GM21717 (cell line): Measurements from ENCODE around the gene MGAM2.

Experiments
- ATAC-seq: cut with Tn5 transposase; IDR thresholded peaks from one replicate; pipeline ENCODE4 v1.9.1; 2021; ENCODE audit warnings: mild to moderate bottlenecking, moderate library complexity; ENCODE audit not compliant: unreplicated experiment

The MGAM2 gene

DNA sequence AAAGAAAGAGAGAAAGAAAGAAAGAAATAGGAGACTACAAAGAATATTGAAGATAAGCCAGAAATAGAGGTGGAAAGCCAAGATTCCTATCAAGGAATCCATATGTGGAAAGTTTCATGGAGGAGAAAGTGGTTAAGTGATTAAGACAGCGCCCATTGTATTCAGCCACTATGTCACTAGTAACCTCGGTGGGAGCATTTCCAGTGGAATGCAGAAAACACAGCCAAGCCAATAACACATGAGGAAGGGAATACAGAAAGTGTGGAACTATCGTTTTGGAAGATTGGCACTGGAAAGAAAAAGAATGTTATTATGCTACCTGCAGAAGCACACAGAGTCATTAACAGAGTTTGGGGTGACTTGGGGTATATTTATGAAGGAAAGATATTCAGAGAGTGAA, 2.7 kb downstream of the MGAM2 start:
- ATAC-seq = no peak

DNA sequence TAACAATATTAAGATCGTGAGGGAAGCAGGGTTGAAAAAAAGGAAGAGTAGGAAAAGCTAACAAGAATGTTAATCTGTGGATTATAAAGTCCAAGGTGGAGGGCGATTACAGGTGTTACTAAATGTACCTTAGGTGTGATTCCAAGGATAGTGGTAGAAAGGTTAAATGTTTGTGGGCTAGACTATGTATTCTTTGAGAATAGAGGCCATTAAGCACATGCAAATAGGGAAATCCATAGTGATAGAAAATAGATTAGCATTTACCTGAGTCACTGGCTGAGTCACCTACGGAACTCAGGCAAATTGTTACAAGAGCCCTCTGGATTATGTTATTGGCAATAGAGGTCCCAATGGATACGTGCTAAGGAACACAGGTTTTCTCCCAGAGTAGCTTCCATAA, 9.0 kb downstream of the MGAM2 start:
- ATAC-seq = no peak

DNA sequence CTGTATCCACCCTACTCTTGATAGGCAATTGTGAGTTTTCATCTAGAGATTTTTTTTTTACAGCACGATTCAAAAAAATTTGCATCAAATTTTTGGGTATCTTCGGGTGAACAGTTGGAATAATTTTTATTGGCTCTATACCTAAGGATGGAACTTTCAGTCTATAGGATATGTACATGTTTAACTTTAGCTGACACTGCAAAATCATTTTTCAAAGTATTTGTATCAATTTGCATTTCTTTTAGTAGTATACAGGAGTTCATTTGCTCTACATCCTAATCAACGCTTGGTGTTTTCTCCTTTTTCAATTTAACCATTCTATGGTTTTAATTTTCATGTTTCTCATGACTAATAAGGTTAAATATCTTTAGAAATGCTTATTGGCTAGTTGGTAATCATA, 11.7 kb downstream of the MGAM2 start:
- ATAC-seq = no peak

DNA sequence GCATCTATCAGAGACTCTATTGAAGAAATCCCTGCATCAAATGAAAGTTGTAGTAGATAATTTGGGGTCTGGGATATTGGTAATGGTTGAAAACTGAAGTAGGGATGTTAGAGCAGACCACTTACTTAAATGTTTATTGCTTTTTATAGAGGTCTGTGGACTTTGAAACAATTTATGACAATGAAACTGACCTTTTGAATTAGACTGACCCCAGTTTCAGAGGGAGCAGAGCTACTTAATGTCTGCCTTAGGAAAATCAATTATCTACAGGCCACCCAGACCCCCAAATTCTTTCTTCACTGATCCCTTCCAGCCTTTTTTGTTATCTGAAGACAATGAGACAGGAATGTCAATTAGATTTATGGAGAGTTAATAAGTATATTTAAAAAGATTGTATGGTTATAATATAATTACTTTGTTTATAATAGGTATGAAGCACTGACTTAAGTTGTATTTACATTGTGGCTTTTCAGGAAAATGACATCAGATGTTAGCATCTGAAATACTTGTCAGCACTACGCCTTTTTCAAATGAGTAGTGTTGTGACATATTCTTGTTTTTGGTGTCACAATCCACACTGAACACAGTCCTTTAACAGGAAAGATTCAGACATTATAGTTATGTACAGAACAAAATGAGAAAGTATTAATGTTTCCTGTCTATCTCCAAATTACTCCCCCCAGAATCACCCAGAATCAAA, 13.9 kb downstream of the MGAM2 start:
- no peak for ATAC-seq

DNA sequence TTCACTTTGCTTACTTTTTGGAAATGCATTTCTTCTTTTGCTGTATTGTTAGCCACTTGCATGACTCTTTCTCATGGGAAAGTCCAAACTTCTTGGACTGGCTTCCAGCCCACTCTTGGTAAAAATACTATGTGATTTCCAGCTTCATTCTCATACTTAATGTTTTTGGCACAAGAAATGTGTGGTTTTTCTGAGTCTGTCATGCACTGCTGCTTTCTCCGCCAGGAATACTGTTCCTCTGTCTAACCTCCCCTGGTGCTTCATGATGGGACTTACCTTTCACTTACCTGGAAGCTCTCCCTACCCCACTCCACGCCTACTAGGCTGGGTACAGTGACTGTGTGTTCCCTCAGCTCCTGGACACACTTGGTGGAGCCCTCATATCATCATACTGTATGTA, 18.7 kb downstream of the MGAM2 start:
- ATAC-seq = no peak

DNA sequence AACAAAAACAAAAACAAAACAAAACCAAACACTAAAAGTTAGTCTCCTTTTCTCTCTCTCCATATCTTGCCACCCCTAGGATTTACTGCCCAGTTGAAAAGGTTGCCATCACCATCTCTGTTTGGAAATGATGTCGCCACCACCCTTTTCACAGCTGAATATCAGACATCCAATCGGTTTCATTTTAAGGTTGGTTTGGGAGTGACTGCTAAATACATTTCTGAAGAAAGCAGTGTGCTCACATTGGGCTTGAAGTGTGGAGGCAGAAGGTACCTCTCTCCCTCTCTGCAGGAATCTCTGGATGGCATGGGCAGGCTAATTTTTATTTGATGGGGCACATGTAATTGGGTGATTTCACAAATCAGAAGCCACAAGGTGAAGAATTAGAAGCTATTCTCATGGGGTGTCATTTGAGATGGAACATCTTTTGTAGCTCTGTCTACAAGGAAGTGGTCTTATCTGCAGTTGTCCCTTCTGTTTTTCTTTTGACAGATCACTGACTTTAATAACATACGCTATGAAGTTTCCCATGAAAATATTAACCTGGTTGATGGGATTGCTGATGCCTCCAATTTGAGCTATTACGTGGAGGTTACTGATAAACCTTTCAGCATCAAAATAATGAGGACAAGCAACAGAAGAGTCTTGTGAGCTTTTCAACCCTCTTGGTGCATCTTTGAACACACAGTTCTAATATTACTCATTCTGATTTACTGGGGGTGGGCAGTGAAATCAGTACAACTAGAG, 20.1 kb downstream of the MGAM2 start:
- ATAC-seq = no peak

DNA sequence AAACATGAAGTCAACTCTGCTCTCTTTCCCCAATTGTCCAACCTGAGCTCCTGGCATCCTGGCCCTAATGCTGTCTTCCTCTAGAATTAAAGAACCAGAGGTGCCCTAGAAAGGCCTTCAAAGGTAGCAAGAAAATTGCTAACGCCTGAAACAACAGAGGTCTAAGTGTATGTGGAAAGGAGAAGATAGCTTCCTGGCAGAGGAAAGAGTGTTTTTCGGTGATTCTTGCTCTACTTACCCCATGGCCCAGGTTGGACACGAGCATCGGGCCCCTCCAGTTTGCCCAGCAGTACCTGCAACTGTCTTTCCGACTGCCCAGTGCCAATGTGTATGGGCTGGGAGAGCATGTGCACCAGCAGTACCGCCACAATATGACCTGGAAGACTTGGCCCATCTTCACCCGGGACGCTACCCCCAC, 22.2 kb downstream of the MGAM2 start:
- no peak for ATAC-seq

DNA sequence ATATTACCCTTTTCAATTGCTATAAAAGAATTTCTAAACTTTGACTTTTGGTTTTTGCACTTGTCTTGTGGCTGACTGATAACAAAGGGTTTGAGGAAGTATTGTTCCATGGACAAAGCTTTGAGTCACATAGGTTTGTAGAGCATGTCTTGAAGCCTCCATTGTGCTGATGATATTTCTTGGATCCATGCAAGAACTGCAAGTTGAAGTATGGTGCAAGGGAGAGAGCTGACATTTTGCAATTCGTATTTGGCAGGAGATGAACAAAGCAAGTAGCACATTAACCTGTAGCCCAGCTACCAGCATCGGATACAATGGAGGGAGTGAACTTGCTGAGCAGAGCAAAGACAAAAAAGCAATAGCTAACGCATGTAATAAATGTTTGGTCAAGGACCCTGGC, 23.4 kb downstream of the MGAM2 start:
- ATAC-seq = no peak

DNA sequence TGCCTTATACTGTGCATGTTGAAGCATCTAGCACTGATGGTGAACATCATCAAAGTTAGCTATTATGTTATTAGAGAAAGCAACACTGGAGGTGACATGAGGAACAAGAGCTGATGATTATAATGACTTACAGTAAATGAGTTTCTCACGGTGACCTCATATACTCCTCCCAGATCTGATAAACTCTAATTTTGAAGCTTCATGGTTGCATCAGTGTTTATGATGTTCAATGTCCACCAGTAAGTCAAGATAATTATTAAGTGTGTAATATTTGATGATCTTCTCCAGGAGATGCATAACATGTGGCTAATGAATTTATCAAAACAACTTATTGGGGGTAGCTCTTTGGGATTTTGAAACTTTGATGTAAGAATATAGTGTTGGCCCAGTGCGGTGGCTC, 27.5 kb downstream of the MGAM2 start:
- ATAC-seq = no peak

DNA sequence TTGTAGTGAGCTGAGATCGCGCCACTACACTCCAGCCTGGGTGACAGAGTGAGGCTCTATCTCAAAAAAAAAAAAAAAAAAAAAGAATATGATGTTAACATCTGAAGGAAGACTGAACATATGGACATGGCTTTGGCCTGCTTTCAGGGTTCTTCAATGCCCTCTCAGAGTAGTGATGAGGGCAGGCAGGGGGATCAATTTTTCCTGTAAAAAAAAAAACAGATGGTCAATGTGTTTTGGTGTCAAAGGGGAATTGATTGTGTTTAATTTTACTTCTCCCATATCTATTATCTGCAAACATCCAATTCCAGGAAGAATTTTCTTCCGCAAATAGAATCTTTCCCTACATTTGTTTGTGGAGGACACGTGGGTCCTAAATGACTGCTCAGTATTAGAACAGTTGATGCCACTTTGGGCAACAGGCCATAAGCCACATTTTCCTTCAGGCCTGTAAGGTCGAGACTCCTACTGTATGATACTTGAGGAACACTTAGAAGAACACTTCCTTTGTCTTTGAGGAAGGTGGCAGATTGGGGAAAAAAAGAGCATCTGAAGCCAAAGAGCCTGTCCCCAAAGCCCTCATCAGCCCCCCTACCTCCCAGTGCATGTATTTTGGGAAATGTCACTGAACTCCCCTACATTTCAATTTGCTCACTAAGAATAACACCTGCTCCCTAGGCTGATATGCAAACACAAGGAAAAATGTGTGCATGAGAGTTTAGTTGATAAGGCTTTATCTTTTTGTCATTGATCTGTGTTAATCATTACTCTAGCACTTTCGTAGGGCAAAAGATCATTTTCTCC, 28.3 kb downstream of the MGAM2 start:
- no peak for ATAC-seq

DNA sequence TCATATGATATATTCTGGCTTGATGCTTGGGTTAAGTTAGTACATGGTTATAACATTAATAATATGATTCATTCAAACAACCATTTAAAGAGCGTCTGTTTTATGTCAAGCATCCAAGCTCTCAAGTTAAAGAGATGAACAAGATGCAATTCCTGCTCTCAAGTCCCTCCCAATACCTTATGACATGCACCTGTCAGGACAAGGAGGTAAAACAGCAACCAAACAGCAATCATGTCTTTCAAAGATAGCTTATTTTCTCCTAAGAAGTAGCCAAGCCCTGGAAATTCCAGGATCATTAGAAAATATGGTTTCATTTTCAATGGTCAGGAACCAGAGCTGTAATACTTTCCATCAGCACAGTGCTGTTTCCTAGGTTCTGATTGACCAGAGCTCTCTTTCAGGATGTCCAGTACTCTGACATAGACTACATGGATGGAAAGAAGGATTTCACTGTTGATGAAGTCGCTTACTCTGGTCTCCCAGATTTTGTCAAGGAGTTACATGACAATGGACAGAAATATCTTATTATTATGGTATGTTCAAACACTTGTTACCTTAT, 29.0 kb downstream of the MGAM2 start:
- no peak for ATAC-seq

DNA sequence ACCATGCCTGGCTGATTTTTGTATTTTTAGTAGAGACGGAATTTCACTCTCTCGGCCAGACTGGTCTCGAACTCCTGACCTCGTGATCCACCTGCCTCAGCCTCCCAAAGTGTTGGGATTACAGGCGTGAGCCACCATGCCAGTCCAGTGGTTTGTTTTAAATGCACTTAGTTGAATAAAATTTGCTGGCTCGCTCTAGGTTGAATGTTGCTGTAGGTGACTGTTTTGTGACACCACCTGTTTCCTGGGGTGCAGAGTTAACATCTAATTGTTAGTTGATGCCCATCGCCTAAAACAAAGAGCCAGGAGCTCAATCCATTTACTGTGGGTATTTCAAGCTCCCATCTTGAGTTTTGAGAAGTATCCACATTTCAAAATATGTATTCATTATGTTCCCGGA, 31.2 kb downstream of the MGAM2 start:
- ATAC-seq = no peak

DNA sequence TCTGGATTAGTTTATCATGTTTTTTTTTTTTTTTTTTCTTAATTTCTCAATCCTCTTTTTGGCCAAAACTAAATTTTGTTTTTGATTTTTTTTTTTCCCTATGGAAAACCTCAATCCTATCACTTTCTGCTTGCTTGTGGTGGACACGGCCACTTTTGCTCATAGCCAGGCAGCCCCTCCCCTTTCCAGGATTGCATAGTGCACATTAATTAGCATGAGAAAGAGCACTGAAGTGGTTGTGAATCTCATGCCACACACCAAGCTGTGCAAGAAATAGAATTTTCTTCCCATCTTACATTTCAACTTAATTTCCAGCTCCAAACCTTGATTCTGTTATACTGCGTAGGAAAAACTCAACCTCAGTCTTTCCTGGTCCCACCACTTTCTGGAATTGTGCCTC, 34.6 kb downstream of the MGAM2 start:
- no peak for ATAC-seq

DNA sequence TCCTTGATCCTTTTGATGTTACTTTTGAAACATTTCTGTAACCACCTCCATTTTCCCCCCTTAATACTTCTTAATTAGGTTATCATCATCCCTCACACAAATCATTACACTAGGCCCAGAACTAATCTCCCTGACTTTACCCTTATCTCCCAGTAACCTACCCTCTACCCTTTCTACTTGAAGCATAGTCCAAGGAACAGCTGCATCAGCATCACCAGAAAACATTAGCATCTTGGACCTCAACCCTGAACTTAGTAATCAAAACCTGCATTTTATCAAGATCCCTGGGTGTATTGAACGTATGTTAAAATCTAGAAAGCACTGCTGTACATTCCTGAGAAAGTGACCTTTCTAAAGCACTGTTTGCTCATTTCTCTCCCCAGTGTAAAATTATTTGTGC, 38.8 kb downstream of the MGAM2 start:
- no peak for ATAC-seq

DNA sequence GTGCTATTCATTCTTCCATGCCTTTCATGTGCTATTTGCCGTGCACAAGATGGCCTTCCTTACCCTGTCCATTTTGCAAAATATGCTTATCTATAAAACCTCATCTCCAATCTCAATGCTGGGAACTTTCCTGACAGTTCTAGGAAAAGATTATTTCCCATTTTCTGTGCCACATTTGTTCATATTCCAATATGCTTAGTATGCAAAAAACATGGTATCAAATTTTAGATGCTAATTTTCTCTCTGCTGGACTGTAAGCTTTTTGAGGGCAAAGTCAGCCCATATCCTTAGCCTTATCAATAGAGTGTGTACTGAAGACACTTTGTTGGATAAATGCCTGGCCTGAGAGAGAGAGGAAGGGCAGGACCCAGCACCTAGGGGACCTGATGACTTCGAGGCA, 39.4 kb downstream of the MGAM2 start:
- ATAC-seq = no peak

DNA sequence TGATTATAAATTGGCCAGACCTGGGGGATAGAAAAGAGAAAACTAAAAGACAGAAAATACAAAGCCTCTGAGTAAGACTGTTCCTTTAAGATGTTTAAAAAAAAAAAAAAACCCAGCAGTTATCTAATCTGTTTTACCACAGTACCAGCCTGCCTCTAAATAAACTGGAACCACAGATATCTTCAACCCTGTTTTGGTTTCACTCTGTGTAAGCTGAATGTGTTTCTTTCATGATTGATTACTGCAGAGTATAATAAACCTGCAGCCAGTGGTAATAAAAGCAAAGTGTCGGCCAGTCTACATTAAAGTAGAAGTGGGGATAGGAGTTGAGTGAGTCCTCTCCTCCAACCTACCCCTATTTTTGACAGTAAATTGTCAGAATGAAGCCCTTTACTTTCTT, 40.6 kb downstream of the MGAM2 start:
- peak; percentile 77 for ATAC-seq

DNA sequence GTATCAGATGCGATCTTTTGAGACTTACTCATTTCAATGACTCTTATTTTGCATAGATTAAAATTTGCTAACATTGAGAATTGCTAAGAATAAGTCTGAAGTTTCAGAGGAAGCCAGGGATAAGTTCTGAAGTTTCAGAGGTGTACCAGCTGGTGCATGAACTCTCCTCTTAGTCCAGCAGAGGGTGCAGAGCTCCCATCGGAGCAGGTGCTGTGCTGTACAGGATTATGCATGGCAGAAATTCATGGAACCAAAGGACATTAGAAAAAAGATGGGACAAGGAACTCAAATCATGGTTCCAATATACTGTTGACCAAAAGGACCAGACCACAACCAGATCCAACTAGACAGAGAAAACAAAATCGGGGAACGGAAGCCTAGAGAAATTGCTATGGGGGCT, 41.9 kb downstream of the MGAM2 start:
- ATAC-seq = no peak

DNA sequence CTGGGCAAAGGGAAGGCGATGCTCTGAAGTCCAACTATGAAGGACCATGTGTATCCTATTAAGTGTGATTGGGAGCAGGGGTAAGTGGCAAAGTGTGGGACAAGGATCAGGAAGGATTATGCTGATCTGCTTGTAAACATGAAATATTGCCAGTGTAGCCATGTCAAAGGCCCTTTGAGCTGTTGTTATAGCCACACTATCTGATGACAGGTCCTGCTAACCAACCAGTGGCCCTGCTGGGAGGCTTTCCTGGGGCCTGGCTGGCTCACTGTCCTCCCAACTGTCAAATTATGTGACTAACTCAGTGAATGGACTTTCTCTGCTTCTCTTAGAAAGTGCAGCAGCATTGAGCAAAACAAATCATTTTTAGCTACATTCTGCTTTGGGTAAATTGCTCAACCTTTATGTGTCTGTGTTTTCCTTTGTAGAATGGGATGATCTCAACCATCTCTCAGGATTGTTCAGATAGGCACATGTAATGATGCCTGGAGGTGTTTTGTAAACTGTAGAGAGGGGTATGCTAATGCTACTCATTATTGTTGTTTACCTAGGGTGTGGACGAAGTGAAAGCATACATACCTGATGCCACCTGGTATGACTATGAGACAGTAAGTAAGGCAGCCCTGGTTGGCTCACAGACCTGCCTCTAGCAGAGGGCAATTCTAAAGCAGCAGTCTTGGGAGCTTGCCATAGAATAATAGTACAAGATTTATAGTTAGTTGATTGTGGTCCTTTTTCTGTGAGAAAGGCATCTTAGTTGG, 47.4 kb downstream of the MGAM2 start:
- no peak for ATAC-seq

DNA sequence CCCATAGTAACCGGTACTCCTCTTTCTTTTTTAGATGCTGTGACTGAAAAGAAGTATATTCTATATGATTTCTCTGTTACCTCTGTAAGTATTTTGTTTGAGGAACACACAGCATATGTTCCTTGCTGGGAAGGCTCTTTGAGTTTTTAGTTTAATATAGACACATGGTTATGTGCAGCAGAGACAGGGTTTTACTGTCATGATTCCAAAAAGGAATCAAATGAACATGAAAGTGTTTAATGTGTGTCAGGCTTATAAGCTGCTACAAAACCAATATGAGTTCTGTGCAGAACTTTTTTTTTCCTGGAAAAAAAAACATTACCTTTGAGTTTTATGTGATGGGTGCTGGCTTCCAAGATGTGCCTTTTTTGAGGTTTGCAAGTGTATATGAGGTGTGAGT, 50.4 kb downstream of the MGAM2 start:
- ATAC-seq = no peak

DNA sequence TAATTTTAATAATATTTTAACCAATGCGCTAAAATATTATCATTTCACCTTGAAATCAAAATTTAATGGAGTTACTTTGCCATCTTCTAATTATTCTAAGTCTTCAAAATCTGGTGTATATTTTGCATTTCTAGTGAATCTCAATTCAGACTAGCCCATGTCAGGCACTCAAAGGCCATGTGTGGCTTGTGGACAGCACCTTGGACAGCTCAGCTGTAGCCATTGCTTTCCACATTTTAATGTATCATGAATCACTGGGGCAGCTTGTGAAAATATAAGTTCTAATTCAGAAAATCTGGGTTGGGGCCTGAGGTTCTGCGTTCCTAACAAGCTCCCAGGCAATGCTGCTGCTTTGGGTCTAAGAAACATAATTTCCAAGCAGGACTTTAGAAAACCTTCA, 57.2 kb downstream of the MGAM2 start:
- no peak for ATAC-seq

DNA sequence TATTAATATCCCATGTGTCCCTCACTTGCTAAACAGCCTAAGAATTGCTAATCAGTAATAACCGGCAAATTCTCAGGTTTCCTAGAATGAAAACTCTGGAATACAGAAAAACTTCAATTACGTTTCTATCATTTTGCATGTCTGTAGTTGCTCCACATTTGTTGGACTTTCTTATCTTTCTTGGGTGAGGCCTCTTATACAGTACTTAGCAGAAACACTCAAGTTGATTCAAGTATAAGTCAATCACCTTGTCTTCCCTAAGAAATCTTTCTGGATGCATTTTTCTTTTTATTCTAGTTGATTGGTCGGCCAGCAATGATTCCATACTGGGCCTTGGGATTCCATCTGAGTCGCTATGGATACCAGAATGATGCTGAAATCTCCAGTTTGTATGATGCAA, 61.4 kb downstream of the MGAM2 start:
- ATAC-seq = no peak
